PC-3 (cell line): ENCODE data around the gene DHODH. TPM values are rescaled to one million over a fixed set of nuclear protein-coding genes. Genes with fewer than 3 reads are reported as not detected.

Experiments
- ATAC-seq: fragments of 200-7000 bp; cut with Tn5 transposase; 2 replicates; pipeline ENCODE4 v1.9.1; 2020; ENCODE audit warnings: mild to moderate bottlenecking, moderate library complexity
- BruUV-seq: library from RNA; stranded (reverse); fragments of 400-500 nt; replicated peaks from 2 replicates; lab custom pipeline; 2021; lab: Mats Ljungman, UMichigan
- CTCF ChIA-PET: fragments of 300-600 bp; sonication (Branson Sonifier 250); formaldehyde crosslinking; loops from one replicate; lab custom pipeline; 2022; ENCODE audit warnings: antibody characterized with exemption; lab: Charles Lee
- POLR2A ChIA-PET: fragments of 300-600 bp; sonication (Branson Sonifier 250); formaldehyde crosslinking; loops from one replicate; lab custom pipeline; 2022; ENCODE audit warnings: antibody characterized with exemption; ENCODE audit not compliant: unreplicated experiment; lab: Charles Lee
- DNase-seq: peaks from one replicate; pipeline ENCODE4 v3.0.0-alpha.2; 2015
- H2AFZ ChIP-seq: fragments of 300-600 bp; sonication (generic); 2 replicates; pipeline ENCODE4 v1.6.0; 2016; ENCODE audit warnings: antibody characterized with exemption, low read length
- H3F3A ChIP-seq: fragments of 300-600 bp; sonication (generic); one replicate; pipeline ENCODE4 v1.6.0; 2017; ENCODE audit warnings: antibody characterized with exemption, low read length, control low read depth, mild to moderate bottlenecking; ENCODE audit not compliant: unreplicated experiment
- H3K27ac ChIP-seq: fragments of 300-600 bp; sonication (generic); 2 replicates; pipeline ENCODE4 v1.5.1; 2016; ENCODE audit warnings: mild to moderate bottlenecking, low read length
- H3K27me3 ChIP-seq: fragments of 300-600 bp; sonication (generic); 2 replicates; pipeline ENCODE4 v1.6.1; 2016; ENCODE audit warnings: low read length, mixed read lengths
- H3K36me3 ChIP-seq: fragments of 300-600 bp; sonication (generic); 2 replicates; pipeline ENCODE4 v1.6.1; 2016; ENCODE audit warnings: low read depth, mixed run types, low read length, mixed read lengths
- H3K4me1 ChIP-seq: fragments of 300-600 bp; sonication (generic); 2 replicates; pipeline ENCODE4 v1.5.1; 2016; ENCODE audit warnings: low read length; ENCODE audit not compliant: insufficient read depth
- H3K4me2 ChIP-seq: fragments of 300-600 bp; sonication (generic); 2 replicates; pipeline ENCODE4 v1.6.0; 2016; ENCODE audit warnings: low read length
- H3K4me3 ChIP-seq: fragments of 300-600 bp; sonication (generic); 2 replicates; pipeline ENCODE4 v1.5.1; 2016; ENCODE audit warnings: mild to moderate bottlenecking, low read length, mixed read lengths
- H3K79me2 ChIP-seq: fragments of 300-600 bp; sonication (generic); 2 replicates; pipeline ENCODE4 v1.6.1; 2017; ENCODE audit warnings: low read length, mixed read lengths
- H3K9ac ChIP-seq: fragments of 300-600 bp; sonication (generic); 2 replicates; pipeline ENCODE4 v1.6.0; 2016; ENCODE audit warnings: mild to moderate bottlenecking, low read length
- H3K9me2 ChIP-seq: fragments of 300-600 bp; sonication (generic); replicated peaks from 2 replicates; pipeline ENCODE4 v1.6.1; 2016; ENCODE audit warnings: mixed run types, low read length, mixed read lengths
- H3K9me3 ChIP-seq: fragments of 300-600 bp; sonication (generic); 2 replicates; pipeline ENCODE4 v1.6.1; 2016; ENCODE audit warnings: low read length, mixed read lengths
- H4K20me1 ChIP-seq: fragments of 300-600 bp; sonication (generic); 2 replicates; pipeline ENCODE4 v1.6.1; 2016; ENCODE audit warnings: low read length, mixed read lengths
- CTCF ChIP-seq: fragments of 300-600 bp; sonication (generic); conservative IDR thresholded peaks from 2 replicates; pipeline ENCODE4 v1.5.1; 2017; ENCODE audit warnings: antibody characterized with exemption, low read depth, mild to moderate bottlenecking, low read length
- EZH2 ChIP-seq: fragments of 300-600 bp; sonication (generic); IDR thresholded peaks from one replicate; pipeline ENCODE4 v1.6.1; 2017; ENCODE audit warnings: antibody characterized with exemption, mild to moderate bottlenecking, low read length; ENCODE audit not compliant: unreplicated experiment
- EZH2phosphoT487 ChIP-seq: fragments of 300-600 bp; sonication (generic); IDR thresholded peaks from 2 replicates; pipeline ENCODE4 v1.6.1; 2018; ENCODE audit warnings: mild to moderate bottlenecking, antibody characterized with exemption, low read length, borderline replicate concordance
- intact Hi-C: fragments of 100-400 bp; cut with micrococcal nuclease; formaldehyde crosslinking; loops from 2 replicates; pipeline ENCODE4 v1.9.0; 2023
- total RNA-seq: library from RNA; depleted of rRNA; stranded (reverse); fragments of >200 nt; gene quantifications from 2 replicates; pipeline ENCODE4 v1.2.3, GENCODE V29; 2014

The DHODH gene
- total RNA-seq, 1 experiment from 2014 or later, result 11.1 TPM

DNA sequence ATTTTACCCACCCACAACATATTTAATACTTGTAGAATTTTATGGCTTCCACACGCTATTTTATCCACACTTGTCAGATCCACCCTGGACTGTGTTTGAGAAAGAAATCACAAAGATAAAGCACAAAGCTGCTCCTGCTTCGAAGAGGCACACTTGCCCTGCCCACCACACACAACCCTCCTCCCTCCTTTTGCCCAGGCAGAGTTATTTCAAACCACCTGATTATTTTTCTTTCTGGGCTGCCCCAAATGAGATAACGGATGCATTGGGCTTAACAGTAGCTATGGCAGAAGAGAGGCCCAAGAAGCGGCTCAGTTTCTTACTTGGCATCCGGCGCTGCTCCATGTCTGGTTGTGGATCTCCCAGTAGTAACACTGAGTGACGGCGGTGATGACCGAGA, 35.5 kb upstream of the DHODH start:
- no peaks in the 10 kb centered on the region for H3F3A ChIP-seq
- no peaks in the 10 kb centered on the region for H3K9me3 ChIP-seq
- ATAC-seq, result no peak
- no peak overlapping the region for H3K4me3 ChIP-seq
- no peaks in the 10 kb centered on the region for H4K20me1 ChIP-seq
- intact Hi-C loops, result no loop called here
- ChIA-PET POLR2A (no interaction called here), CTCF (no interaction called here)
- no peak overlapping the region for H3K27ac ChIP-seq
- no peak overlapping the region for H3K4me2 ChIP-seq
- H3K27me3 ChIP-seq, result no peaks in the 10 kb centered on the region
- no peaks in the 10 kb centered on the region for H3K36me3 ChIP-seq
- no peak overlapping the region for H2AFZ ChIP-seq
- no peak for DNase-seq
- TF ChIP-seq EZH2phosphoT487 (no peak), CTCF (no peak), EZH2 (no peak)
- H3K79me2 ChIP-seq, result no peaks in the 10 kb centered on the region
- H3K9me2 ChIP-seq, result no peaks in the 10 kb centered on the region
- H3K9ac ChIP-seq, result no peak overlapping the region
- no TSS peak for BruUV-seq
- no peaks in the 10 kb centered on the region for H3K4me1 ChIP-seq

GRCh38 chr16:71974068-71974818, 34.3 kb upstream of the DHODH start:
- Histone ChIP-seq H3K4me3 (no peak overlapping the region), H3K4me2 (no peak overlapping the region), H3K36me3 (no peaks in the 10 kb centered on the region), H3F3A (no peaks in the 10 kb centered on the region), H3K9me3 (no peaks in the 10 kb centered on the region), H3K4me1 (no peaks in the 10 kb centered on the region), H4K20me1 (no peaks in the 10 kb centered on the region), H3K79me2 (no peaks in the 10 kb centered on the region), H3K9ac (no peak overlapping the region), H3K27ac (no peak overlapping the region), H3K27me3 (no peaks in the 10 kb centered on the region), H2AFZ (no peak overlapping the region), H3K9me2 (no peaks in the 10 kb centered on the region)
- no TSS peak for BruUV-seq
- intact Hi-C loops, result no loop called here
- ChIA-PET POLR2A (no interaction called here), CTCF (no interaction called here)
- TF ChIP-seq EZH2phosphoT487, result no peak
- no peak for TF ChIP-seq EZH2
- no peak for TF ChIP-seq CTCF
- ATAC-seq (no peak), DNase-seq (no peak)

DNA sequence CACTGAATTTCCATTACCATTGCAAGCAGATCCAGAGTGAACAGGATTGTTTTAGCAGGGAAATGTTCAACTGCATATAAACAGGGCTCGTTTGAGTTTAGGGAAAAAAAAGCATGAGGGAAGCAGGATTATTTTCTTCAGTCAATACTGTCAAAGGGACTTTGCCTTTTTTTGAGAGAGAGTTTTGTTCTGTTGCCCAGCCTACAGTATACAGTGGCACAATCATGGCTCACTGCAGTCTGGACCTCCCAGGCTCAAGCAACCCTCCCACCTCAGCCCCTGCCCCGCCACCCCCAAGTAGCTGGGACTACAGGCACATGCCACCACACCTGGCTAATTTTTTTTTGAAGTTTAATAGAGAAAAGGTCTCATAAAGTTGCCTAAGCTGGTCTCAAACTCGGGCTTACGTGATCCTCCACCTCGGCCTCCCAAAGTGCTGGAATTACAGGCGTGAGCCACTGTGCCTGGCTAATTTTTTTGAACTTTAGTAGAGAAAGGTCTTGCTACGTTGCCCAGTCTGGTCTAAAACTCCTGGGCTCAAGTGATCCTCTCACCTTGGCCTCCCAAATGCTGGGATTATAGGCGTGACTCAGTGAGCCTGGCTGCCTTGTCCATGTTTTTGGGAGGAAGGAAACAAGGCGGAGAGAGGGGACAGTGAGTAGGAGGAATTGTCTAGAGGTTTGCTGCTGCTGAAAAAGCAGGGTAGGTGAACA, 23.1 kb upstream of the DHODH start:
- no peaks in the 10 kb centered on the region for H3K79me2 ChIP-seq
- no peaks in the 10 kb centered on the region for H3K36me3 ChIP-seq
- no peaks in the 10 kb centered on the region for H3K9me3 ChIP-seq
- intact Hi-C loops, result no loop called here
- H3K4me2 ChIP-seq, result no peak overlapping the region
- ATAC-seq (no peak), DNase-seq (no peak)
- no peak overlapping the region for H3K27ac ChIP-seq
- H3K4me3 ChIP-seq, result no peak overlapping the region
- TF ChIP-seq EZH2 (no peak), CTCF (no peak), EZH2phosphoT487 (no peak)
- H3F3A ChIP-seq, result no peaks in the 10 kb centered on the region
- ChIA-PET CTCF (no interaction called here), POLR2A (no interaction called here)
- H4K20me1 ChIP-seq, result no peaks in the 10 kb centered on the region
- no peaks in the 10 kb centered on the region for H3K4me1 ChIP-seq
- no peak overlapping the region for H3K9ac ChIP-seq
- no peaks in the 10 kb centered on the region for H3K9me2 ChIP-seq
- H3K27me3 ChIP-seq, result no peaks in the 10 kb centered on the region
- no peak overlapping the region for H2AFZ ChIP-seq
- no TSS peak for BruUV-seq
